Smooth muscle cell (in vitro differentiated cells): Measurements from ENCODE around the gene NPR2. TPM values are rescaled to one million over a fixed set of nuclear protein-coding genes. Genes with fewer than 3 reads are reported as not detected.

ENCODE experiments used
- DNase-seq: peaks from one replicate; lab custom pipeline; 2025; ENCODE audit not compliant: unreplicated experiment; lab: John Stamatoyannopoulos, UW
- H2AFZ ChIP-seq: fragments of 200-600 bp; sonication (generic); 2 replicates; pipeline ENCODE4 v1.6.0; 2016; ENCODE audit warnings: antibody characterized with exemption, low read depth, mild to moderate bottlenecking
- H3F3A ChIP-seq: fragments of 200-600 bp; sonication (generic); 2 replicates; pipeline ENCODE4 v1.6.0; 2017; ENCODE audit warnings: antibody characterized with exemption, low read depth
- H3K27ac ChIP-seq: fragments of 200-600 bp; sonication (generic); 2 replicates; pipeline ENCODE4 v1.5.1; 2016; ENCODE audit warnings: low read depth, mild to moderate bottlenecking
- H3K27me3 ChIP-seq: fragments of 200-600 bp; sonication (generic); 2 replicates; pipeline ENCODE4 v1.6.1; 2016; ENCODE audit warnings: low read depth, mild to moderate bottlenecking
- H3K36me3 ChIP-seq: fragments of 200-600 bp; sonication (generic); 2 replicates; pipeline ENCODE4 v1.5.1; 2016; ENCODE audit warnings: low read depth
- H3K4me1 ChIP-seq: fragments of 200-600 bp; sonication (generic); 2 replicates; pipeline ENCODE4 v1.5.1; 2016; ENCODE audit warnings: low read depth
- H3K4me2 ChIP-seq: fragments of 200-600 bp; sonication (generic); 2 replicates; pipeline ENCODE4 v1.6.0; 2016; ENCODE audit warnings: mild to moderate bottlenecking
- H3K4me3 ChIP-seq: fragments of 200-600 bp; sonication (generic); 2 replicates; pipeline ENCODE4 v1.5.1; 2016; ENCODE audit warnings: mild to moderate bottlenecking
- H3K79me2 ChIP-seq: fragments of 200-600 bp; sonication (generic); 2 replicates; pipeline ENCODE4 v1.6.0; 2016; ENCODE audit warnings: low read depth, mild to moderate bottlenecking
- H3K9ac ChIP-seq: fragments of 200-600 bp; sonication (generic); 2 replicates; pipeline ENCODE4 v1.6.0; 2016; ENCODE audit warnings: low read depth
- H3K9me3 ChIP-seq: fragments of 200-600 bp; sonication (generic); replicated peaks from 2 replicates; pipeline ENCODE4 v1.5.1; 2016; ENCODE audit warnings: low read depth
- H4K20me1 ChIP-seq: fragments of 200-600 bp; sonication (generic); 2 replicates; pipeline ENCODE4 v1.6.0; 2016; ENCODE audit warnings: low read depth
- CTCF ChIP-seq: fragments of 200-600 bp; sonication (generic); IDR thresholded peaks from 2 replicates; pipeline ENCODE4 v1.5.1; 2017; ENCODE audit warnings: borderline replicate concordance, mild to moderate bottlenecking, antibody characterized with exemption; ENCODE audit not compliant: insufficient read depth, poor library complexity, severe bottlenecking
- WGBS: methylation state at CpG from one replicate; pipeline ENCODE4 v1.1.7; 2016; ENCODE audit warnings: low lambda C conversion rate; 5-methylcytosine and 5-hydroxymethylcytosine counted together
- polyA plus RNA-seq: library from polyadenylated mRNA; unstranded; fragments of >200 nt; fragmentation: Nextera tagmentation; extraction: Ambion mirVana; gene quantifications from 2 replicates; pipeline ENCODE4 v1.2.1, GENCODE V29; 2016
- total RNA-seq: library from RNA; depleted of rRNA; stranded (reverse); fragments of >200 nt; gene quantifications from 2 replicates; pipeline ENCODE4 v1.2.3, GENCODE V29; 2014

Gene NPR2
- total and polyA plus RNA-seq, 2 experiments from 2014 or later = 16.4 to 19.4 TPM

DNA sequence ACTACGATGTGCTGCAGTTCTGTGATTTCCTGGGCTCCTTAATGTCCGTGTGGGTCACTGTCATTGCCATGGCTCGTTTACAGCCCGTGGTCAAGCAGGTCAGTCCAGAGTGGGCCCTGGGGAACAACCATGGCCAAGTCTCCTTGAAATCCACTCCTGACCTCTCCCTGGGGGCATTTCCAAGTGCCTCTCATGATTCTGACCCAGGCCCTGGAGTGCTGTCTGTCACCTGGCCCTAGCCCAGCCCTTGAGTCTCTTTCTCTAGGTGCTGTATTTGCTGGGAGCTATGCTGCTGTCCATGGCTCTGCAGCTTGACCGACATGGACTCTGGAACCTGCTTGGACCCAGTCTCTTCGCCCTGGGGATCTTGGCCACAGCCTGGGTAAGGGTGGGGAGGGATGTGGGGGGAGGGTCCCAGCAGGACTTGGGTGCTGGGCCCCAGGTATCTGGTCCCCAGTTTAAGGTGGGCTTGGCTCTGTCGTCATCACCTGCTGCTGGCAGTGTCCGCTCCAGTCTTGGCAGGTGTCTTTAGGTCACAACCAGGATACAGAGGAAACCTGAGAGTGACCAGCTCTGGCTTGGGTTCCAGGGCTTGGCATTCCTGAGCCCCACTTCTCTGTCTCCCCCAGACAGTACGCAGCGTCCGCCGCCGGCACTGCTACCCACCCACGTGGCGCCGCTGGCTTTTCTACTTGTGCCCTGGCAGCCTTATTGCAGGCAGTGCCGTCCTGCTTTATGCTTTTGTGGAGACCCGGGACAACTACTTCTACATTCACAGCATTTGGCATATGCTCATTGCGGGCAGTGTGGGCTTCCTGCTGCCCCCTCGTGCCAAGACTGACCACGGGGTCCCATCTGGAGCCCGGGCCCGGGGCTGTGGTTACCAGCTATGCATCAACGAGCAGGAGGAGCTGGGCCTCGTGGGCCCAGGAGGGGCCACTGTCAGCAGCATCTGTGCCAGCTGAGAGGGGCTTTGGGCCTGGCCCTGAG lies 61.8 kb downstream of the NPR2 start:
- H3K36me3 ChIP-seq = no peaks in the 10 kb centered on the region
- H3K9me3 ChIP-seq = no peaks in the 10 kb centered on the region
- WGBS = 93% methylated on average over 25 of the region's 25 CpGs
- no peaks in the 10 kb centered on the region for H4K20me1 ChIP-seq
- no peak for DNase-seq
- no peak overlapping the region for H3K27ac ChIP-seq
- no peak overlapping the region for H2AFZ ChIP-seq
- no peak overlapping the region for H3K4me2 ChIP-seq
- TF ChIP-seq CTCF = no peak
- no peaks in the 10 kb centered on the region for H3K4me1 ChIP-seq
- no peak overlapping the region for H3K9ac ChIP-seq
- no peaks in the 10 kb centered on the region for H3F3A ChIP-seq
- no peaks in the 10 kb centered on the region for H3K27me3 ChIP-seq
- no peak overlapping the region for H3K4me3 ChIP-seq
- no peaks in the 10 kb centered on the region for H3K79me2 ChIP-seq

GRCh38 chr9:35854091-35854762 lies 62.8 kb downstream of the NPR2 start:
- TF ChIP-seq CTCF = no peak
- Histone ChIP-seq H3K36me3 (no peaks in the 10 kb centered on the region), H3K9ac (no peak overlapping the region), H3K4me2 (no peak overlapping the region), H3K4me1 (no peaks in the 10 kb centered on the region), H4K20me1 (no peaks in the 10 kb centered on the region), H3K79me2 (no peaks in the 10 kb centered on the region), H3K9me3 (no peaks in the 10 kb centered on the region), H3F3A (no peaks in the 10 kb centered on the region), H3K27me3 (no peaks in the 10 kb centered on the region), H3K27ac (no peak overlapping the region), H2AFZ (no peak overlapping the region), H3K4me3 (no peak overlapping the region)
- 92% methylated on average over 7 of the region's 7 CpGs for WGBS
- no peak for DNase-seq

DNA sequence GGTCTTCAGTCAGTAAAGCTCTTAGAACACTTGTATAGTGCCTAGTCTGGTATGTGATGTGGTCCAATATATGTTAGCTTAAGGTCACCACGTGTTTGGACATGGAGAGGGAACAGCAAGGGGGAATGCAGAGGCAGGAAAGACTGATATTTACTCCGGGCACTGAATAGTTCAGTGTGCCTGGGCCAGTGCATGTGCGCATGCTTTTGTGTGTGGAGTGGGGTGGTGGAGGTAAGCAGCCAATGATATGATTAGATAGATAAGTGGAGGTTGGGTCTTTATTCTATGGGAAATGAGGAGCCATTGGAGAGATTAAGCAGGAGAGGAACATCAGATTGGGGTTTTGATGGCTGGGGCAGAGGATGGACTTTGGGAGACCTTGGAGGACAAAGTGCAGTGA lies 64.8 kb downstream of the NPR2 start:
- Histone ChIP-seq H3K9me3 (no peaks in the 10 kb centered on the region), H3K27me3 (peaks cover 8% of the 10 kb centered on the region), H3K4me3 (no peak overlapping the region), H2AFZ (no peak overlapping the region), H3K79me2 (no peaks in the 10 kb centered on the region), H3F3A (no peaks in the 10 kb centered on the region), H4K20me1 (no peaks in the 10 kb centered on the region), H3K36me3 (no peaks in the 10 kb centered on the region), H3K4me2 (no peak overlapping the region), H3K9ac (no peak overlapping the region), H3K4me1 (no peaks in the 10 kb centered on the region), H3K27ac (no peak overlapping the region)
- 89% methylated on average over 3 of the region's 3 CpGs for WGBS
- TF ChIP-seq CTCF = no peak
- DNase-seq = no peak
